SU-DHL-6 (cell line): ENCODE measurements around the gene RFTN1.

Source experiments
- CTCF ChIP-seq: fragments of 200-600 bp; sonication (generic); IDR thresholded peaks from one replicate; pipeline ENCODE4 v1.5.1; 2017; ENCODE audit warnings: antibody characterized with exemption, mild to moderate bottlenecking, low read length, moderate library complexity; ENCODE audit not compliant: insufficient read depth, poor library complexity, severe bottlenecking
- EZH2phosphoT487 ChIP-seq: fragments of 200-600 bp; sonication (generic), shearing (Covaris generic); conservative IDR thresholded peaks from 2 replicates; pipeline ENCODE4 v1.6.1; 2018; ENCODE audit warnings: mild to moderate bottlenecking, antibody characterized with exemption, low read length, moderate library complexity, mixed read lengths

DNA sequence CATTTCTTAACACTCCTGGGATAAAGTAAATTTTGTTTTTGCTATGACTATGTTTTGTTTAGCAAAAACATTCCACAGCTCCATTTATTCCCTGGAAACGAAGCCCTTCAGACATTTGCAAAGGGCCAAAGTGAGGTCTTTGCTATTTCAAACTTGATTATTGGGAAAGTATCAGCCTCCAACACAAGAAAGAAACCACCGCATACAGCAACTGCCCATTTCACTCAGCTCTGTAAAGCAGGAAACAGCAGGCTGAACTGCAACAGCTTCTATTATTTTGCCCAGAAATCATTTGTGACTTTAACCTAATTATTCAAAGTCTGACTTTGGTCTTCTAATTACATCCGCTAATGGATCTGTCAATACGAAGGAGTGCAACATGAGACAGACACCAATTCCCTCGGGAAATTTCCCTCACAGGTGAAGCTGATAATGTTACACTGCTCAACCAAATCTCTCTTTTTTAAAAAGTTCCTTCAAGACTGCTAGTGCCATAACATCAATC, 72.1 kb downstream of the RFTN1 start:
- TF ChIP-seq CTCF, result no peak
- TF ChIP-seq EZH2phosphoT487, result no peak
